GM12878 (cell line): ENCODE measurements around the gene OPA1. TPM values are rescaled to one million over a fixed set of nuclear protein-coding genes. Genes with fewer than 3 reads are reported as not detected.

Experiments used
- ATAC-seq: fragments of 200-7000 bp; cut with Tn5 transposase; 3 replicates; pipeline ENCODE4 v1.9.1; 2020; ENCODE audit warnings: mild to moderate bottlenecking, moderate library complexity
- BruUV-seq: library from RNA; stranded (reverse); fragments of 400-500 nt; replicated peaks from 2 replicates; lab custom pipeline; 2021; lab: Mats Ljungman, UMichigan
- CTCF ChIA-PET: fragments of 300-600 bp; sonication (Branson Sonifier 250); formaldehyde crosslinking; extraction: SDS; loops from one replicate; lab custom pipeline; 2021; ENCODE audit warnings: inconsistent platforms; lab: Yijun Ruan, JAX
- POLR2A ChIA-PET: fragments of 350-600 bp; formaldehyde crosslinking; extraction: SDS; loops from one replicate; lab custom pipeline; 2021; ENCODE audit warnings: inconsistent platforms; lab: Charles Lee
- RAD21 ChIA-PET: fragments of 300-600 bp; sonication (Branson Sonifier 250); formaldehyde crosslinking; loops from one replicate; lab custom pipeline; 2023; ENCODE audit warnings: antibody characterized with exemption; ENCODE audit not compliant: unreplicated experiment; lab: Charles Lee
- SMC1A ChIA-PET: fragments of 300-600 bp; sonication (Branson Sonifier 250); formaldehyde crosslinking; loops from one replicate; lab custom pipeline; 2023; ENCODE audit not compliant: unreplicated experiment, uncharacterized antibody; lab: Charles Lee
- DNase-seq: peaks from one replicate; pipeline ENCODE4 v3.0.0-alpha.2; 2011; ENCODE audit warnings: low read depth, low spot score
- FAIRE-seq: peaks from 3 replicates; lab custom pipeline; 2011; peaks lifted over from hg19 to GRCh38; lab: Jason Lieb, UNC
- H2AFZ ChIP-seq: 2 replicates; pipeline ENCODE4 v1.6.0; 2011; ENCODE audit warnings: low read depth, low read length, control low read depth; ENCODE audit not compliant: control insufficient read depth
- H3K27ac ChIP-seq: 2 replicates; pipeline ENCODE4 v1.5.1; 2011; ENCODE audit warnings: control low read depth; ENCODE audit not compliant: control insufficient read depth, insufficient read depth
- H3K27me3 ChIP-seq, 2 experiments: replicated peaks in 1 of 2; 2 replicates each; pipeline versions ENCODE4 v1.6.0 to v1.6.1; 2011; ENCODE audit warnings: low read length in 1 of 2; ENCODE audit not compliant: control insufficient read depth in 2 of 2, insufficient read depth in 2 of 2
- H3K36me3 ChIP-seq, 2 experiments: 2 replicates each; pipeline ENCODE4 v1.5.1; 2011; ENCODE audit warnings: low read length in 1 of 2; ENCODE audit not compliant: control insufficient read depth in 2 of 2, insufficient read depth in 2 of 2
- H3K4me1 ChIP-seq: 2 replicates; pipeline ENCODE4 v1.6.1; 2011; ENCODE audit warnings: mild to moderate bottlenecking, low read length, moderate library complexity, mixed read lengths; ENCODE audit not compliant: control insufficient read depth, insufficient read depth
- H3K4me2 ChIP-seq: 2 replicates; pipeline ENCODE4 v1.6.0; 2011; ENCODE audit warnings: control low read depth; ENCODE audit not compliant: control insufficient read depth, insufficient read depth
- H3K4me3 ChIP-seq: fragments of 200-600 bp; sonication (generic); 2 replicates; pipeline ENCODE4 v1.5.1; 2016
- H3K79me2 ChIP-seq: 2 replicates; pipeline ENCODE4 v1.6.0; 2011; ENCODE audit warnings: low read length; ENCODE audit not compliant: control insufficient read depth, insufficient read depth
- H3K9ac ChIP-seq: 2 replicates; pipeline ENCODE4 v1.8.0; 2011; ENCODE audit warnings: low read length, control low read depth, mixed read lengths; ENCODE audit not compliant: control insufficient read depth, insufficient read depth
- H3K9me3 ChIP-seq: replicated peaks from 3 replicates; pipeline ENCODE4 v1.5.1; 2011; ENCODE audit warnings: mild to moderate bottlenecking, low read length; ENCODE audit not compliant: control insufficient read depth, insufficient read depth
- H4K20me1 ChIP-seq: 2 replicates; pipeline ENCODE4 v1.6.0; 2011; ENCODE audit not compliant: control insufficient read depth, insufficient read depth
- BACH1 ChIP-seq: fragments of 450-650 bp; IDR thresholded peaks from 2 replicates; pipeline ENCODE4 v1.6.1; 2017; ENCODE audit warnings: mild to moderate bottlenecking, borderline replicate concordance
- BCL11A ChIP-seq: IDR thresholded peaks from 2 replicates; pipeline ENCODE4 v1.6.1; 2011; ENCODE audit warnings: low read depth, low read length
- CEBPB ChIP-seq, 2 experiments: fragments of 150-350 bp in 1 of 2; IDR thresholded peaks; 2 replicates each; pipeline ENCODE4 v1.6.1; 2012 to 2014; ENCODE audit warnings: low read depth in 2 of 2, low read length in 2 of 2, borderline replicate concordance in 1 of 2, inconsistent platforms in 1 of 2
- ESRRA ChIP-seq: IDR thresholded peaks from 2 replicates; pipeline ENCODE4 v1.6.1; 2012; ENCODE audit warnings: mild to moderate bottlenecking, low read length, improper control_type of control experiment
- FOXK2 ChIP-seq: fragments of 450-650 bp; IDR thresholded peaks from 2 replicates; pipeline ENCODE4 v1.6.1; 2017; ENCODE audit warnings: mild to moderate bottlenecking, moderate library complexity
- IRF3 ChIP-seq: fragments of 450-650 bp; IDR thresholded peaks from 2 replicates; pipeline ENCODE4 v1.6.1; 2014; ENCODE audit warnings: mild to moderate bottlenecking
- IRF5 ChIP-seq: fragments of 450-650 bp; IDR thresholded peaks from 2 replicates; pipeline ENCODE4 v1.6.1; 2017; ENCODE audit warnings: borderline replicate concordance
- KAT2A ChIP-seq: conservative IDR thresholded peaks from 2 replicates; pipeline ENCODE4 v1.6.1; 2011; ENCODE audit warnings: low read depth, low read length; ENCODE audit not compliant: control insufficient read depth
- KLF5 ChIP-seq: fragments of 450-650 bp; IDR thresholded peaks from 2 replicates; pipeline ENCODE4 v1.6.1; 2014; ENCODE audit warnings: mild to moderate bottlenecking; ENCODE audit not compliant: partially characterized antibody
- RUNX3 ChIP-seq: IDR thresholded peaks from 2 replicates; pipeline ENCODE4 v1.6.1; 2012; ENCODE audit warnings: low read length, inconsistent platforms
- WGBS: methylation state at CpG from one replicate; pipeline ENCODE4 v1.1.6; 2016; ENCODE audit warnings: low lambda C conversion rate; ENCODE audit not compliant: insufficient replicate concordance, insufficient coverage; ENCODE audit errors: missing lambda C conversion rate; 5-methylcytosine and 5-hydroxymethylcytosine counted together
- in situ Hi-C: fragments of 300-500 bp; cut with MboI; formaldehyde crosslinking; loops from 9 replicates; pipeline ENCODE4 v1.14.3; 2018; ENCODE audit warnings: mixed read lengths
- intact Hi-C: fragments of 100-400 bp; cut with micrococcal nuclease; formaldehyde crosslinking; loops from one replicate; pipeline ENCODE4 v1.14.2; 2022; ENCODE audit not compliant: unreplicated experiment
- polyA plus RNA-seq, 11 experiments: library from polyadenylated mRNA; depleted of rRNA in 4 of 11; unstranded in 6 of 11; stranded (reverse) in 5 of 11; fragments of >200 nt; fragmentation: Nextera tagmentation in 4 of 11; fragmentation: Illumina TruSeq in 1 of 11; extraction: Ambion mirVana in 4 of 11; extraction: Trizol in 1 of 11; gene quantifications; 1 replicate in 1 of 11; 2 replicates in 10 of 11; pipeline versions ENCODE4 v1.2.1 to v1.2.3, GENCODE V29; 2011 to 2016; ENCODE audit warnings: inconsistent platforms in 2 of 11, missing spikeins in 2 of 11, low read depth in 1 of 11
- total RNA-seq, 4 experiments: library from RNA; depleted of rRNA in 3 of 4; stranded (reverse); fragments of >200 nt in 3 of 4; fragmentation: Illumina TruSeq in 1 of 4; extraction: Trizol in 1 of 4; gene quantifications; 2 replicates each; pipeline versions ENCODE4 v1.2.1 to v1.2.3, GENCODE V29; 2013 to 2021

Gene OPA1
- total and polyA plus RNA-seq, 10 of the 15 experiments (the other 5 are each of a cell fraction or from before 2014, with no cell fraction given) = 14.7 to 108 (median 59.3) TPM

- no TSS peak for BruUV-seq
- DNase-seq (no peak), FAIRE-seq (no peak), ATAC-seq (no peak)
- H3K4me1 ChIP-seq = no peaks in the 10 kb centered on the region
- H3K4me3 ChIP-seq = no peak overlapping the region
- 76% methylated on average over 3 of the region's 3 CpGs for WGBS
- ChIA-PET POLR2A (no interaction called here), RAD21 (no interaction called here), SMC1A (no interaction called here), CTCF (interaction anchor here (0.6 to 1.5 kb wide), 3 partner anchors 10 to 103 kb away, joined by 3 read pairs; no protein-coding TSS in a partner anchor)
- no peak overlapping the region for H3K4me2 ChIP-seq
- no peaks in the 10 kb centered on the region for H3K9me3 ChIP-seq
- no peaks in the 10 kb centered on the region for H4K20me1 ChIP-seq
- TF ChIP-seq IRF3 (no peak), IRF5 (no peak), CEBPB (IDR thresholded peaks at IDR 0.05; ENCODE audit: borderline replicate concordance in 1 of 2, low read depth in 2 of 2, low read length in 2 of 2) (no peak), RUNX3 (no peak), KLF5 (no peak), KAT2A (no peak), ESRRA (no peak), FOXK2 (no peak), BACH1 (no peak), BCL11A (no peak)
- intact Hi-C loops = no loop called here
- no peak overlapping the region for H2AFZ ChIP-seq
- no peak overlapping the region for H3K9ac ChIP-seq
- H3K27ac ChIP-seq = no peak overlapping the region
- no peaks in the 10 kb centered on the region for H3K79me2 ChIP-seq
- H3K36me3 ChIP-seq = no peaks in the 10 kb centered on the region
- no peaks in the 10 kb centered on the region for H3K27me3 ChIP-seq
- in situ Hi-C loops = no loop called here
Measured at GRCh38 chr3:193563426-193563825, 29.6 kb upstream of the OPA1 start.
